ENCODE data around the gene APBB2.

GRCh38 chr4:41177016-41177415, 37.3 kb downstream of the APBB2 start:
- no peak for TF ChIP-seq CTCF (IDR thresholded peaks at IDR 0.05)
- TF ChIP-seq EZH2 (IDR thresholded peaks at IDR 0.05; ENCODE audit: borderline replicate concordance, insufficient read depth, low read depth, low read length, poor library complexity, severe bottlenecking) = no peak
